Keratinocyte (primary cell): ENCODE measurements around the gene ZC3H13. TPM values are rescaled to one million over a fixed set of nuclear protein-coding genes. Genes with fewer than 3 reads are reported as not detected.

Source experiments
- DNase-seq: peaks from one replicate; pipeline ENCODE4 v3.0.0-alpha.2; 2011; ENCODE audit warnings: low read depth, missing footprints, low spot score
- FAIRE-seq: peaks from 2 replicates; lab custom pipeline; 2011; peaks lifted over from hg19 to GRCh38; lab: Jason Lieb, UNC
- H2AFZ ChIP-seq: 2 replicates; pipeline ENCODE4 v1.6.0; 2012; ENCODE audit warnings: low read length, control low read depth, inconsistent platforms; ENCODE audit not compliant: control insufficient read depth
- H3K27ac ChIP-seq: 2 replicates; pipeline ENCODE4 v1.5.1; 2011; ENCODE audit warnings: low read length; ENCODE audit not compliant: control insufficient read depth, insufficient read depth
- H3K27me3 ChIP-seq: 3 replicates; pipeline ENCODE4 v1.6.0; 2011; ENCODE audit warnings: low read length; ENCODE audit not compliant: control insufficient read depth, insufficient read depth; ENCODE audit errors: extremely low read depth
- H3K36me3 ChIP-seq, 2 experiments: 2 replicates in 1 of 2; 3 replicates in 1 of 2; pipeline ENCODE4 v1.5.1; 2011; ENCODE audit warnings: low read length in 2 of 2, mild to moderate bottlenecking in 1 of 2; ENCODE audit not compliant: control insufficient read depth in 2 of 2, insufficient read depth in 2 of 2; ENCODE audit errors: extremely low read depth in 1 of 2
- H3K4me1 ChIP-seq: 3 replicates; pipeline ENCODE4 v1.5.1; 2011; ENCODE audit warnings: low read length; ENCODE audit not compliant: control insufficient read depth, insufficient read depth; ENCODE audit errors: extremely low read depth
- H3K4me2 ChIP-seq: 3 replicates; pipeline ENCODE4 v1.6.0; 2011; ENCODE audit warnings: low read depth, low read length; ENCODE audit not compliant: control insufficient read depth, insufficient read depth; ENCODE audit errors: extremely low read depth
- H3K4me3 ChIP-seq, 3 experiments: fragments of 200-600 bp in 1 of 3; sonication (generic) in 1 of 3; 2 replicates in 2 of 3; 3 replicates in 1 of 3; pipeline ENCODE4 v1.5.1; 2011 to 2016; ENCODE audit warnings: low read length in 3 of 3, mild to moderate bottlenecking in 3 of 3, control low read depth in 2 of 3, inconsistent platforms in 1 of 3, low read depth in 1 of 3, mixed read lengths in 1 of 3, mixed run types in 1 of 3, moderate library complexity in 1 of 3; ENCODE audit not compliant: control insufficient read depth in 2 of 3, insufficient read depth in 2 of 3; ENCODE audit errors: extremely low read depth in 1 of 3
- H3K79me2 ChIP-seq: 2 replicates; pipeline ENCODE4 v1.6.0; 2012; ENCODE audit warnings: low read length; ENCODE audit not compliant: control insufficient read depth, insufficient read depth
- H3K9ac ChIP-seq: 3 replicates; pipeline ENCODE4 v1.6.0; 2011; ENCODE audit warnings: low read length; ENCODE audit not compliant: control insufficient read depth, insufficient read depth; ENCODE audit errors: extremely low read depth
- H3K9me1 ChIP-seq: 3 replicates; pipeline ENCODE4 v1.6.0; 2011; ENCODE audit warnings: low read length; ENCODE audit not compliant: control insufficient read depth, insufficient read depth; ENCODE audit errors: extremely low read depth
- H3K9me3 ChIP-seq: 2 replicates; pipeline ENCODE4 v1.5.1; 2012; ENCODE audit warnings: low read depth, low read length; ENCODE audit not compliant: control insufficient read depth
- H4K20me1 ChIP-seq: 3 replicates; pipeline ENCODE4 v1.6.0; 2011; ENCODE audit warnings: low read length; ENCODE audit not compliant: control insufficient read depth, insufficient read depth; ENCODE audit errors: extremely low read depth
- EZH2 ChIP-seq: IDR thresholded peaks from one replicate; pipeline ENCODE4 v1.6.1; 2012; ENCODE audit warnings: inconsistent platforms, mild to moderate bottlenecking, low read length, moderate library complexity
- dilution Hi-C: fragments of 300-500 bp; cut with MboI; formaldehyde crosslinking; loops from one replicate; pipeline ENCODE4 v1.7.0; 2020; ENCODE audit warnings: low sequenced_read_pairs; ENCODE audit not compliant: extremely low pct_ligation_motif_present
- polyA plus RNA-seq, 5 experiments: library from polyadenylated mRNA; depleted of rRNA in 3 of 5; stranded (reverse) in 3 of 5; stranded (forward) in 1 of 5; unstranded in 1 of 5; fragments of >200 nt; gene quantifications; 1 replicate in 1 of 5; 2 replicates in 3 of 5; 3 replicates in 1 of 5; pipeline versions ENCODE4 v1.2.1 to v1.2.3, GENCODE V29; 2011 to 2012; ENCODE audit warnings: missing spikeins in 2 of 5, low read depth in 1 of 5, low replicate concordance in 1 of 5
- TF ChIP-seq, protein P1 (sequence below), 3 experiments: IDR thresholded peaks in 1 of 3; conservative IDR thresholded peaks in 1 of 3; optimal IDR thresholded peaks in 1 of 3; 2 replicates in 2 of 3; 3 replicates in 1 of 3; pipeline versions ENCODE3 to v1.5.1; 2011; ENCODE audit warnings: low read length in 3 of 3, mild to moderate bottlenecking in 3 of 3, moderate library complexity in 2 of 3, control low read depth in 1 of 3, inconsistent platforms in 1 of 3; ENCODE audit not compliant: insufficient read depth in 2 of 3; ENCODE audit errors: extremely low read depth in 1 of 3

The ZC3H13 gene
- polyA plus RNA-seq, 1 donor (not counting 4 experiments of a cell fraction or from before 2014, with no cell fraction given): 10.6 TPM

DNA sequence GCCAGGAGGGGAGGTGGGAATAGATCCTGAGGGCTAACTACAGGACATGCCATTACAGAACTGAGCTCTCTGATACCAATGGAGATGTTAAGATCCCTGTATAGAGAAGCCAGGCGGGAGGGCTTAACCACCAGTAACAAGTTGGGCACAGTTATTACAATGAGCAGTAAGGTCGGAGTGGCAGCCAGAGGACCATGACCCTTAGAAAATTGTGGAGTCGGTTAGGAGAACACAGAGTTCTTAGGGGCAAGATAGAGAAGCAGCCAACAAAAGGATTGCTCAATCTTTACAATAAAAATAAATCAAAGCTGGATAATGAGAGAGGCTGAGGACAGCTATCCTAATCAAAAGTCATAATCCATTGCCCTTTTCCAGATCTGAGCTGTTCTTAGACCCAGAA, 41.9 kb upstream of the ZC3H13 start:
- TF ChIP-seq EZH2: no peak
- TF ChIP-seq, protein P1, sequence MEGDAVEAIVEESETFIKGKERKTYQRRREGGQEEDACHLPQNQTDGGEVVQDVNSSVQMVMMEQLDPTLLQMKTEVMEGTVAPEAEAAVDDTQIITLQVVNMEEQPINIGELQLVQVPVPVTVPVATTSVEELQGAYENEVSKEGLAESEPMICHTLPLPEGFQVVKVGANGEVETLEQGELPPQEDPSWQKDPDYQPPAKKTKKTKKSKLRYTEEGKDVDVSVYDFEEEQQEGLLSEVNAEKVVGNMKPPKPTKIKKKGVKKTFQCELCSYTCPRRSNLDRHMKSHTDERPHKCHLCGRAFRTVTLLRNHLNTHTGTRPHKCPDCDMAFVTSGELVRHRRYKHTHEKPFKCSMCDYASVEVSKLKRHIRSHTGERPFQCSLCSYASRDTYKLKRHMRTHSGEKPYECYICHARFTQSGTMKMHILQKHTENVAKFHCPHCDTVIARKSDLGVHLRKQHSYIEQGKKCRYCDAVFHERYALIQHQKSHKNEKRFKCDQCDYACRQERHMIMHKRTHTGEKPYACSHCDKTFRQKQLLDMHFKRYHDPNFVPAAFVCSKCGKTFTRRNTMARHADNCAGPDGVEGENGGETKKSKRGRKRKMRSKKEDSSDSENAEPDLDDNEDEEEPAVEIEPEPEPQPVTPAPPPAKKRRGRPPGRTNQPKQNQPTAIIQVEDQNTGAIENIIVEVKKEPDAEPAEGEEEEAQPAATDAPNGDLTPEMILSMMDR (optimal IDR thresholded peaks at IDR 0.05 in 1 of 3, IDR thresholded peaks at IDR 0.05 in 1 of 3, conservative IDR thresholded peaks at IDR 0.05 in 1 of 3; ENCODE audit: extremely low read depth in 1 of 3, insufficient read depth in 2 of 3, low read length in 3 of 3): no peak
- H3K27ac ChIP-seq: no peak overlapping the region
- dilution Hi-C loops: no loop called here
- no peak overlapping the region for H3K4me2 ChIP-seq
- no peak for FAIRE-seq
- no peak overlapping the region for H3K4me3 ChIP-seq
- no peaks in the 10 kb centered on the region for H3K9me1 ChIP-seq
- no peaks in the 10 kb centered on the region for H4K20me1 ChIP-seq
- no peak overlapping the region for H2AFZ ChIP-seq
- no peak overlapping the region for H3K9ac ChIP-seq
- peaks cover 6% of the 10 kb centered on the region for H3K4me1 ChIP-seq
- no peaks in the 10 kb centered on the region for H3K9me3 ChIP-seq
- no peaks in the 10 kb centered on the region for H3K79me2 ChIP-seq
- DNase-seq: no peak
- no peaks in the 10 kb centered on the region for H3K36me3 ChIP-seq
- no peaks in the 10 kb centered on the region for H3K27me3 ChIP-seq

DNA sequence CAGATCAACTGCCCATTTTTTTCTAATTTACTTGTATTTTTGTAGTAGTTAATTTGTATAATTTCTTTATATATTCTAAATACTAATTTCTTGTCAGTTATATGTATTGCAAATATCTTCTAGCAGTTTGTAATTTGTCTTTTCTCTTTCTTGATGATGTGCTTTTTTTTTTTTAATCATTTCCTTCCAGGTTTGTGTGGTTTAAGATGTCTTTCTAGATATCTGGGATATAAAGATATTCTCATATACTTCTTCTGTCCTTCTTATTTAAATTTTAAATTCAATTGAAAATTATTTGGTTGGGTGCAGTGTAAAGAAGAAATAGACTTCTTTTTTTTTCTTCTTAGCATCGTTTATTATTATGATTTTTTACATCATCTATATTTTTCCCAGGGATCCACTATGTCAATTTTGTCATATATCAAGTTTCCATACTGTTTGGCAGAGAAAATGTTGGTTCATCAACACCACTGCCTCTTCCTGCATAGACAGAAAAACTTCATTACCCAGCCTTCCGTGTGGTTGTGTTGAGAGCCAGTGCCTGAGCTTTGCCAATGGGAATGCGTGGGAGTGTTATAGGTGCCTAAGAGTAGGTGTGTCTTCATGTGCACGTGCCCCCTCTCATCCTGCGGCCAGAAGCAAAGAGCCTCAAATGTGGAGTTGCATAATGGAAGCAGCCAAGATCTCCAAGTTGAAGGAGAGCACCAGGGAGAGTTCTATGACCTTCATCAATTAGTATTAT, 36.4 kb upstream of the ZC3H13 start:
- no peak for DNase-seq
- Histone ChIP-seq H3K9me3 (no peaks in the 10 kb centered on the region), H3K27ac (no peak overlapping the region), H3K36me3 (no peaks in the 10 kb centered on the region), H3K4me3 (no peak overlapping the region), H2AFZ (no peak overlapping the region), H3K4me2 (no peak overlapping the region), H3K4me1 (no peaks in the 10 kb centered on the region), H3K9me1 (no peaks in the 10 kb centered on the region), H3K79me2 (no peaks in the 10 kb centered on the region), H3K27me3 (no peaks in the 10 kb centered on the region), H4K20me1 (no peaks in the 10 kb centered on the region), H3K9ac (no peak overlapping the region)
- dilution Hi-C loops: no loop called here
- no peak for FAIRE-seq
- TF ChIP-seq, protein P1 (optimal IDR thresholded peaks at IDR 0.05 in 1 of 3, IDR thresholded peaks at IDR 0.05 in 1 of 3, conservative IDR thresholded peaks at IDR 0.05 in 1 of 3; ENCODE audit: extremely low read depth in 1 of 3, insufficient read depth in 2 of 3, low read length in 3 of 3): no peak
- no peak for TF ChIP-seq EZH2
